Neural progenitor cell (in vitro differentiated cells): ENCODE results near the gene PROZ. TPM values are rescaled to one million over a fixed set of nuclear protein-coding genes. Genes with fewer than 3 reads are reported as not detected.

Experiments
- DNase-seq: peaks from one replicate; pipeline ENCODE4 v3.0.0-alpha.2; 2016; ENCODE audit warnings: low spot score
- H2AFZ ChIP-seq: fragments of 200-600 bp; sonication (generic); replicated peaks from 2 replicates; pipeline ENCODE4 v1.6.1; 2016; ENCODE audit warnings: antibody characterized with exemption
- H3F3A ChIP-seq: fragments of 200-600 bp; sonication (generic); 2 replicates; pipeline ENCODE4 v1.6.1; 2016; ENCODE audit warnings: antibody characterized with exemption, low read depth
- H3K27ac ChIP-seq: fragments of 200-600 bp; sonication (generic); 2 replicates; pipeline ENCODE4 v1.5.1; 2016; ENCODE audit warnings: mild to moderate bottlenecking
- H3K27me3 ChIP-seq: fragments of 200-600 bp; sonication (generic); 2 replicates; pipeline ENCODE4 v1.6.1; 2016; ENCODE audit warnings: mild to moderate bottlenecking, moderate library complexity
- H3K36me3 ChIP-seq: fragments of 200-600 bp; sonication (generic); 2 replicates; pipeline ENCODE4 v1.5.1; 2016
- H3K4me1 ChIP-seq: fragments of 200-600 bp; sonication (generic); 2 replicates; pipeline ENCODE4 v1.6.1; 2016; ENCODE audit warnings: mixed run types
- H3K4me2 ChIP-seq: fragments of 200-600 bp; sonication (generic); 2 replicates; pipeline ENCODE4 v1.6.1; 2016
- H3K4me3 ChIP-seq: fragments of 200-600 bp; sonication (generic); 2 replicates; pipeline ENCODE4 v1.5.1; 2016
- H3K79me2 ChIP-seq: fragments of 200-600 bp; sonication (generic); 2 replicates; pipeline ENCODE4 v1.6.1; 2016; ENCODE audit warnings: low read depth
- H3K9ac ChIP-seq: fragments of 200-600 bp; sonication (generic); 2 replicates; pipeline ENCODE4 v1.6.1; 2016
- H3K9me3 ChIP-seq: fragments of 200-600 bp; sonication (generic); 2 replicates; pipeline ENCODE4 v1.5.1; 2016; ENCODE audit warnings: low read depth
- H4K20me1 ChIP-seq: fragments of 200-600 bp; sonication (generic); 2 replicates; pipeline ENCODE4 v1.6.1; 2016; ENCODE audit warnings: low read depth
- H3K27ac Mint-ChIP-seq: 3 replicates; pipeline ENCODE4 v1.8.0; 2021; ENCODE audit warnings: mixed read lengths
- H3K27me3 Mint-ChIP-seq: 2 replicates; pipeline ENCODE4 v1.8.0; 2022; ENCODE audit warnings: low read depth, mild to moderate bottlenecking, inconsistent platforms, moderate library complexity, mixed read lengths; ENCODE audit not compliant: insufficient read depth
- H3K36me3 Mint-ChIP-seq: 3 replicates; pipeline ENCODE4 v1.8.0; 2021; ENCODE audit warnings: mixed read lengths
- H3K4me1 Mint-ChIP-seq: 3 replicates; pipeline ENCODE4 v1.8.0; 2021; ENCODE audit warnings: mixed read lengths
- H3K4me3 Mint-ChIP-seq: 3 replicates; pipeline ENCODE4 v1.8.0; 2021; ENCODE audit warnings: mild to moderate bottlenecking, moderate library complexity, mixed read lengths
- H3K9me3 Mint-ChIP-seq: 3 replicates; pipeline ENCODE4 v1.8.0; 2020; ENCODE audit warnings: mixed read lengths
- EZH2 ChIP-seq: fragments of 200-600 bp; sonication (generic); IDR thresholded peaks from 2 replicates; pipeline ENCODE4 v1.6.1; 2017; ENCODE audit warnings: antibody characterized with exemption, mild to moderate bottlenecking, moderate library complexity
- EZH2phosphoT487 ChIP-seq: fragments of 200-600 bp; sonication (generic); IDR thresholded peaks from 2 replicates; pipeline ENCODE4 v1.6.1; 2017; ENCODE audit warnings: antibody characterized with exemption
- total RNA-seq: library from RNA; depleted of rRNA; stranded (reverse); fragments of >200 nt; gene quantifications from 2 replicates; pipeline ENCODE4 v1.2.3, GENCODE V29; 2015; ENCODE audit warnings: low replicate concordance
- TF ChIP-seq, protein P1 (sequence below): fragments of 200-600 bp; sonication (generic); IDR thresholded peaks from 2 replicates; pipeline ENCODE4 v1.5.1; 2017; ENCODE audit warnings: antibody characterized with exemption, mild to moderate bottlenecking

PROZ gene
- total RNA-seq, 1 donor from 2014 or later, result not detected

- DNase-seq, result no peak
- no peak overlapping the region for H3K27ac ChIP-seq
- Mint-ChIP-seq H3K4me3 (no peak overlapping the region), H3K36me3 (no peaks in the 10 kb centered on the region), H3K4me1 (peaks cover 4% of the 10 kb centered on the region), H3K9me3 (no peaks in the 10 kb centered on the region), H3K27me3 (peaks cover 4% of the 10 kb centered on the region), H3K27ac (no peak overlapping the region)
- TF ChIP-seq EZH2phosphoT487 (no peak), EZH2 (no peak)
- TF ChIP-seq, protein P1, sequence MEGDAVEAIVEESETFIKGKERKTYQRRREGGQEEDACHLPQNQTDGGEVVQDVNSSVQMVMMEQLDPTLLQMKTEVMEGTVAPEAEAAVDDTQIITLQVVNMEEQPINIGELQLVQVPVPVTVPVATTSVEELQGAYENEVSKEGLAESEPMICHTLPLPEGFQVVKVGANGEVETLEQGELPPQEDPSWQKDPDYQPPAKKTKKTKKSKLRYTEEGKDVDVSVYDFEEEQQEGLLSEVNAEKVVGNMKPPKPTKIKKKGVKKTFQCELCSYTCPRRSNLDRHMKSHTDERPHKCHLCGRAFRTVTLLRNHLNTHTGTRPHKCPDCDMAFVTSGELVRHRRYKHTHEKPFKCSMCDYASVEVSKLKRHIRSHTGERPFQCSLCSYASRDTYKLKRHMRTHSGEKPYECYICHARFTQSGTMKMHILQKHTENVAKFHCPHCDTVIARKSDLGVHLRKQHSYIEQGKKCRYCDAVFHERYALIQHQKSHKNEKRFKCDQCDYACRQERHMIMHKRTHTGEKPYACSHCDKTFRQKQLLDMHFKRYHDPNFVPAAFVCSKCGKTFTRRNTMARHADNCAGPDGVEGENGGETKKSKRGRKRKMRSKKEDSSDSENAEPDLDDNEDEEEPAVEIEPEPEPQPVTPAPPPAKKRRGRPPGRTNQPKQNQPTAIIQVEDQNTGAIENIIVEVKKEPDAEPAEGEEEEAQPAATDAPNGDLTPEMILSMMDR, result no peak
- H3K4me1 ChIP-seq, result peaks cover 32% of the 10 kb centered on the region
- H3K79me2 ChIP-seq, result no peaks in the 10 kb centered on the region
- no peaks in the 10 kb centered on the region for H3K36me3 ChIP-seq
- no peak overlapping the region for H3K4me3 ChIP-seq
- H2AFZ ChIP-seq, result no peak overlapping the region
- peaks cover 22% of the 10 kb centered on the region for H3F3A ChIP-seq
- H3K9me3 ChIP-seq, result no peaks in the 10 kb centered on the region
- no peaks in the 10 kb centered on the region for H3K27me3 ChIP-seq
- no peak overlapping the region for H3K9ac ChIP-seq
- H4K20me1 ChIP-seq, result no peaks in the 10 kb centered on the region
- no peak overlapping the region for H3K4me2 ChIP-seq
Measured at GRCh38 chr13:113140677-113141600, 17.5 kb upstream of the PROZ start.

GRCh38 chr13:113141601-113141970, 16.9 kb upstream of the PROZ start:
- TF ChIP-seq EZH2 (no peak), EZH2phosphoT487 (no peak)
- TF ChIP-seq, protein P1, result no peak
- Mint-ChIP-seq H3K36me3 (no peaks in the 10 kb centered on the region), H3K4me1 (peaks cover 4% of the 10 kb centered on the region), H3K27ac (no peak overlapping the region), H3K27me3 (peaks cover 4% of the 10 kb centered on the region), H3K9me3 (no peaks in the 10 kb centered on the region), H3K4me3 (no peak overlapping the region)
- H3K27me3 ChIP-seq, result no peaks in the 10 kb centered on the region
- no peak overlapping the region for H3K4me2 ChIP-seq
- peaks cover 32% of the 10 kb centered on the region for H3K4me1 ChIP-seq
- no peak overlapping the region for H3K4me3 ChIP-seq
- no peak overlapping the region for H3K9ac ChIP-seq
- H3K36me3 ChIP-seq, result no peaks in the 10 kb centered on the region
- H3K79me2 ChIP-seq, result no peaks in the 10 kb centered on the region
- no peak for DNase-seq
- H4K20me1 ChIP-seq, result no peaks in the 10 kb centered on the region
- no peak overlapping the region for H2AFZ ChIP-seq
- no peak overlapping the region for H3K27ac ChIP-seq
- no peaks in the 10 kb centered on the region for H3K9me3 ChIP-seq
- H3F3A ChIP-seq, result peaks cover 20% of the 10 kb centered on the region

- peaks cover 4% of the 10 kb centered on the region for H3K4me1 Mint-ChIP-seq
- H3K4me3 Mint-ChIP-seq, result no peak overlapping the region
- peaks cover 9% of the 10 kb centered on the region for H3F3A ChIP-seq
- no peak overlapping the region for H2AFZ ChIP-seq
- peaks cover 22% of the 10 kb centered on the region for H3K4me1 ChIP-seq
- no peaks in the 10 kb centered on the region for H3K9me3 ChIP-seq
- no peak for DNase-seq
- H4K20me1 ChIP-seq, result no peaks in the 10 kb centered on the region
- H3K27ac ChIP-seq, result no peak overlapping the region
- no peak overlapping the region for H3K9ac ChIP-seq
- H3K4me2 ChIP-seq, result no peak overlapping the region
- no peaks in the 10 kb centered on the region for H3K79me2 ChIP-seq
- peaks cover 4% of the 10 kb centered on the region for H3K27me3 Mint-ChIP-seq
- no peaks in the 10 kb centered on the region for H3K27me3 ChIP-seq
- H3K4me3 ChIP-seq, result no peak overlapping the region
- no peak overlapping the region for H3K27ac Mint-ChIP-seq
- no peaks in the 10 kb centered on the region for H3K9me3 Mint-ChIP-seq
- no peaks in the 10 kb centered on the region for H3K36me3 Mint-ChIP-seq
- no peaks in the 10 kb centered on the region for H3K36me3 ChIP-seq
- no peak for TF ChIP-seq EZH2
- TF ChIP-seq, protein P1, result no peak
- TF ChIP-seq EZH2phosphoT487, result no peak
Measured at GRCh38 chr13:113142876-113143275, 15.6 kb upstream of the PROZ start.
